IMR-90 (cell line): ENCODE results near the gene THYN1. TPM values are rescaled to one million over a fixed set of nuclear protein-coding genes. Genes with fewer than 3 reads are reported as not detected.

Experiments
- ATAC-seq: fragments of 200-7000 bp; cut with Tn5 transposase; 2 replicates; pipeline ENCODE4 v1.9.1; 2020; ENCODE audit warnings: low read depth, mild to moderate bottlenecking, moderate library complexity
- BruUV-seq: library from RNA; stranded (reverse); fragments of 400-500 nt; replicated peaks from 2 replicates; lab custom pipeline; 2021; lab: Mats Ljungman, UMichigan
- CTCF ChIA-PET: fragments of 300-600 bp; formaldehyde crosslinking; extraction: SDS; loops from one replicate; lab custom pipeline; 2021; ENCODE audit warnings: antibody characterized with exemption; lab: Yijun Ruan, JAX
- POLR2A ChIA-PET: fragments of 300-600 bp; sonication (Branson Sonifier 250); formaldehyde crosslinking; loops from one replicate; lab custom pipeline; 2022; ENCODE audit warnings: antibody characterized with exemption; ENCODE audit not compliant: unreplicated experiment; lab: Charles Lee
- DNase-seq: peaks from one replicate; pipeline ENCODE4 v3.0.0; 2013
- H2AFZ ChIP-seq: replicated peaks from 2 replicates; pipeline ENCODE3; 2013; ENCODE audit warnings: low read length, mild to moderate bottlenecking; ENCODE audit not compliant: poor library complexity
- H2AK5ac ChIP-seq: 2 replicates; pipeline ENCODE4 v1.6.1; 2013; ENCODE audit warnings: low read depth, low read length, inconsistent platforms
- H2AK9ac ChIP-seq: replicated peaks from 2 replicates; pipeline ENCODE3; 2013; ENCODE audit warnings: mild to moderate bottlenecking, low read depth, low read length, moderate library complexity; ENCODE audit not compliant: poor library complexity
- H2BK120ac ChIP-seq: 2 replicates; pipeline ENCODE4 v1.6.1; 2013; ENCODE audit warnings: low read depth, low read length, inconsistent platforms
- H2BK15ac ChIP-seq: 3 replicates; pipeline ENCODE4 v1.6.1; 2013; ENCODE audit warnings: low read depth, low read length, inconsistent platforms
- H2BK20ac ChIP-seq: 2 replicates; pipeline ENCODE4 v1.6.1; 2013; ENCODE audit warnings: low read depth, mild to moderate bottlenecking, inconsistent platforms, low read length, moderate library complexity
- H2BK5ac ChIP-seq: 2 replicates; pipeline ENCODE4 v1.6.1; 2013; ENCODE audit warnings: mild to moderate bottlenecking, low read depth, low read length, inconsistent platforms; ENCODE audit not compliant: poor library complexity, severe bottlenecking
- H3K14ac ChIP-seq: replicated peaks from 2 replicates; pipeline ENCODE4 v1.6.1; 2013; ENCODE audit warnings: low read depth, low read length, inconsistent platforms
- H3K18ac ChIP-seq: 2 replicates; pipeline ENCODE4 v1.6.1; 2013; ENCODE audit warnings: low read depth, low read length, control low read depth
- H3K23ac ChIP-seq: 2 replicates; pipeline ENCODE4 v1.6.1; 2013; ENCODE audit warnings: low read depth, low read length, inconsistent platforms
- H3K27ac ChIP-seq: 2 replicates; pipeline ENCODE4 v1.5.1; 2013; ENCODE audit warnings: mild to moderate bottlenecking, control low read depth, low read length; ENCODE audit not compliant: insufficient read depth
- H3K27me3 ChIP-seq: 2 replicates; pipeline ENCODE4 v1.6.1; 2013; ENCODE audit warnings: low read length; ENCODE audit not compliant: control insufficient read depth, insufficient read depth
- H3K36me3 ChIP-seq: 2 replicates; pipeline ENCODE4 v1.6.1; 2013; ENCODE audit warnings: low read length, mixed read lengths; ENCODE audit not compliant: control insufficient read depth, insufficient read depth
- H3K4ac ChIP-seq: 2 replicates; pipeline ENCODE4 v1.6.1; 2013; ENCODE audit warnings: low read depth, low read length, inconsistent platforms
- H3K4me1 ChIP-seq: 2 replicates; pipeline ENCODE4 v1.6.1; 2013; ENCODE audit warnings: low read length, mixed read lengths; ENCODE audit not compliant: control insufficient read depth, insufficient read depth
- H3K4me2 ChIP-seq: 2 replicates; pipeline ENCODE4 v1.6.1; 2013; ENCODE audit warnings: low read depth, mild to moderate bottlenecking, control low read depth, low read length, moderate library complexity
- H3K4me3 ChIP-seq: 2 replicates; pipeline ENCODE4 v1.5.1; 2013; ENCODE audit warnings: low read depth, mild to moderate bottlenecking, control low read depth, low read length, moderate library complexity; ENCODE audit not compliant: insufficient read depth
- H3K56ac ChIP-seq: 2 replicates; pipeline ENCODE4 v1.6.1; 2013; ENCODE audit warnings: low read length, inconsistent platforms; ENCODE audit not compliant: insufficient read depth; ENCODE audit errors: extremely low read depth
- H3K79me1 ChIP-seq, 2 experiments: 2 replicates each; pipeline ENCODE4 v1.6.1; 2013; ENCODE audit warnings: low read length in 2 of 2, inconsistent platforms in 1 of 2, low read depth in 1 of 2
- H3K9ac ChIP-seq: 2 replicates; pipeline ENCODE4 v1.6.1; 2013; ENCODE audit warnings: low read depth, low read length, control low read depth
- H3K9me1 ChIP-seq: 2 replicates; pipeline ENCODE4 v1.6.1; 2013; ENCODE audit warnings: low read length, inconsistent platforms; ENCODE audit not compliant: insufficient read depth
- H3K9me3 ChIP-seq: 2 replicates; pipeline ENCODE4 v1.6.1; 2013; ENCODE audit warnings: low read length; ENCODE audit not compliant: control insufficient read depth, insufficient read depth
- H4K20me1 ChIP-seq: 2 replicates; pipeline ENCODE4 v1.6.1; 2013; ENCODE audit warnings: low read length, inconsistent platforms; ENCODE audit not compliant: insufficient read depth
- H4K5ac ChIP-seq: 2 replicates; pipeline ENCODE4 v1.6.1; 2013; ENCODE audit warnings: mild to moderate bottlenecking, low read depth, low read length, control low read depth
- H4K8ac ChIP-seq, 2 experiments: 2 replicates each; pipeline ENCODE4 v1.6.1; 2013; ENCODE audit warnings: low read depth in 2 of 2, low read length in 2 of 2, control low read depth in 1 of 2, inconsistent platforms in 1 of 2
- H4K91ac ChIP-seq: 2 replicates; pipeline ENCODE4 v1.6.1; 2013; ENCODE audit warnings: low read depth, low read length, inconsistent platforms; ENCODE audit not compliant: insufficient read depth
- CTCF ChIP-seq: conservative IDR thresholded peaks from 2 replicates; pipeline ENCODE4 v1.5.1; 2012; ENCODE audit warnings: mild to moderate bottlenecking, low read depth, low read length, improper control_type of control experiment
- ELK1 ChIP-seq: fragments of 150-350 bp; IDR thresholded peaks from 2 replicates; pipeline ENCODE4 v1.6.1; 2016; ENCODE audit warnings: low read depth, mild to moderate bottlenecking, low read length, moderate library complexity, borderline replicate concordance
- MAZ ChIP-seq: IDR thresholded peaks from 2 replicates; pipeline ENCODE4 v1.6.1; 2012; ENCODE audit warnings: low read depth, mild to moderate bottlenecking, low read length, improper control_type of control experiment, moderate library complexity, borderline replicate concordance
- RAD21 ChIP-seq: IDR thresholded peaks from 2 replicates; pipeline ENCODE4 v1.6.1; 2012; ENCODE audit warnings: low read length, improper control_type of control experiment
- RFX5 ChIP-seq: IDR thresholded peaks from 2 replicates; pipeline ENCODE4 v1.8.0; 2012; ENCODE audit warnings: low read depth, mild to moderate bottlenecking, low read length, moderate library complexity
- USF2 ChIP-seq: fragments of 150-350 bp; IDR thresholded peaks from 2 replicates; pipeline ENCODE4 v1.6.1; 2017; ENCODE audit warnings: mild to moderate bottlenecking, antibody characterized with exemption, low read length, low read depth
- WGBS, 2 experiments: methylation state at CpG; one replicate each; pipeline versions ENCODE4 v1.1.5 to v1.1.7; 2013; ENCODE audit warnings: missing lambda C conversion rate in 2 of 2; ENCODE audit not compliant: insufficient read length in 1 of 2; ENCODE audit errors: extremely low coverage in 2 of 2; 5-methylcytosine and 5-hydroxymethylcytosine counted together
- dilution Hi-C: fragments of 300-500 bp; cut with HindIII; formaldehyde crosslinking; loops from one replicate; pipeline ENCODE4 v1.14.3; 2018; ENCODE audit warnings: low sequenced_read_pairs; ENCODE audit not compliant: unreplicated experiment
- in situ Hi-C: fragments of 300-500 bp; cut with MboI; formaldehyde crosslinking; loops from 3 replicates; pipeline ENCODE4 v1.14.3; 2019; ENCODE audit warnings: low sequenced_read_pairs, inconsistent platforms, mixed read lengths
- intact Hi-C: fragments of 100-400 bp; cut with micrococcal nuclease; formaldehyde crosslinking; loops from 2 replicates; pipeline ENCODE4 v1.10.0; 2022
- polyA plus RNA-seq, 3 experiments: library from polyadenylated mRNA; depleted of rRNA; stranded (reverse); fragments of >200 nt; gene quantifications; 2 replicates each; pipeline ENCODE4 v1.2.3, GENCODE V29; 2012; ENCODE audit warnings: low replicate concordance in 1 of 3
- total RNA-seq: library from RNA; depleted of rRNA; stranded (reverse); fragments of >200 nt; gene quantifications from 2 replicates; pipeline ENCODE4 v1.2.3, GENCODE V29; 2012

Gene THYN1
- total and polyA plus RNA-seq, 2 of the 4 experiments (the other 2 are of a cell fraction) = 43.1 to 72.1 TPM

GRCh38 chr11:134282121-134283045, 29.2 kb upstream of the THYN1 start:
- Histone ChIP-seq H3K14ac (no peak overlapping the region), H4K91ac (no peak overlapping the region), H2AFZ (no peak overlapping the region), H3K4me2 (no peak overlapping the region), H4K20me1 (no peaks in the 10 kb centered on the region), H3K4me3 (no peak overlapping the region), H2AK9ac (no peak overlapping the region), H2BK120ac (no peak overlapping the region), H3K4me1 (no peaks in the 10 kb centered on the region), H3K9ac (no peak overlapping the region), H3K56ac (no peak overlapping the region), H4K5ac (no peak overlapping the region), H2BK15ac (no peak overlapping the region), H4K8ac (no peak overlapping the region), H2BK5ac (no peak overlapping the region), H2AK5ac (no peak overlapping the region), H3K9me1 (no peaks in the 10 kb centered on the region), H3K9me3 (peaks cover 9% of the 10 kb centered on the region), H3K27ac (no peak overlapping the region), H3K79me1 (no peaks in the 10 kb centered on the region), H3K23ac (no peak overlapping the region), H3K27me3 (peaks cover 15% of the 10 kb centered on the region), H3K36me3 (no peaks in the 10 kb centered on the region), H3K18ac (no peak overlapping the region), H2BK20ac (no peak overlapping the region), H3K4ac (no peak overlapping the region)
- in situ Hi-C loops = no loop called here
- BruUV-seq = no TSS peak
- ChIA-PET POLR2A (no interaction called here), CTCF (no interaction called here)
- 79% methylated on average over 10 of the region's 22 CpGs; no CpG with 5 or more reads in 1 of the 2 experiments for WGBS, 2 experiments
- intact Hi-C loops = no loop called here
- dilution Hi-C loops = no loop called here
- TF ChIP-seq USF2 (no peak), CTCF (no peak), MAZ (no peak), RAD21 (no peak), RFX5 (no peak), ELK1 (no peak)
- ATAC-seq (no peak), DNase-seq (no peak)
